Measurements from ENCODE around the gene SIDT1.
"Not testable (repeated sequence)": the region's sequence is repeated elsewhere in the genome, so short reads cannot be mapped to it uniquely, and the experiment has no call there.

SIDT1 gene

DNA sequence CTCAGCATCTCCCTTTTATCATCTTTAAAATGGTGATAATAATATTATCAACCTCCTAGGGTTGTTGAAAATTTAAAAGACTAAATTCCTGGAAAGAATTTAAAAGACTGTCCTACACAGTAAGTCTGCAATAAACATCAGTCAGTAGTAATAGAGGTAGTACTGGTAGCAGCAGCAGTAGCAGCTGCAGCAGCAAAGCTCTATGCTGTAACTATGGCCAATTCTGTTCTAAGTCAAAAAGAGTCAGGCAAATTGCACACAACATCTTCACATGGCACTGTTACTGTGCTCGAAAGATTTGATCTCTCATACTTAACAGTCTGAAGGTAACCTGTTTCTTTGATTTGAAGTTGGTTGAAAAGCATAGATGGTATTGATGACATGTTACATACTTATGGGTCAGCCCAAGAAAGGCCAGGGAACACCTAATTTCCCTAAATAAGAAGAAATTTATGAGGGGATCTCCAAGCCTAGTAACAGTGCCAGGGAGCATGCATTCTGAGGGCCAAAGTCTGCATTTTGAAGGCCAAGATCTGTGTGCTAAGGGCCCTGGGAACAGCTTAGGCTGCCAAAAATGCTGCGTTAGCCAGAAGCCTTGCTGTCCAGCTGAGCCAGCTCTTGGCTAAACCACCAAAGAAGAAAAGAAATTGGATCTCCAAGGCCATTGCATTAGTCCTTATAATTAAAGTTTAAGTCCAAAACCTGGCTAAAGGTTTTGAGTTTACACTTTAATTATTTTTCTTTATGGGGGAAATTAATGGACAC is 68.2 kb downstream of the SIDT1 start:
- DNase-seq: no peak

DNA sequence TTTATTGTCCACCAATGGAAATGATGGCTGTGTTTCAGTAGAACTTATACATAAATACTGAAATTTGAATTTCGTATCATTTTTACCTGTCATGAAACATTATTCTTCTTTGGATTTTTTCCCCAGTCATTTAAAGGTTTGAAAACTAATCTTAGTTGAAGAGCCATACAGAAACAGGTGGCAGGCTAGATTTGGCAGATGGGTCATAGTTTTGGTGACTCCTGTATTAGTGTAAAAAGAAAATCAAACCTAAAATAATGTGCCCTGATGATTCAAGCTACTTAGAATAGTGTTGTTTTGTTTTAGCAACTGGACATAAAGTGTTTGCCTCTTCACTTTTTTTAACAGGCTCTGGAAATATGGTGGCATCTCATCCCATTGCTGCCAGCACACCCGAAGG is 68.9 kb downstream of the SIDT1 start:
- no peak for DNase-seq

DNA sequence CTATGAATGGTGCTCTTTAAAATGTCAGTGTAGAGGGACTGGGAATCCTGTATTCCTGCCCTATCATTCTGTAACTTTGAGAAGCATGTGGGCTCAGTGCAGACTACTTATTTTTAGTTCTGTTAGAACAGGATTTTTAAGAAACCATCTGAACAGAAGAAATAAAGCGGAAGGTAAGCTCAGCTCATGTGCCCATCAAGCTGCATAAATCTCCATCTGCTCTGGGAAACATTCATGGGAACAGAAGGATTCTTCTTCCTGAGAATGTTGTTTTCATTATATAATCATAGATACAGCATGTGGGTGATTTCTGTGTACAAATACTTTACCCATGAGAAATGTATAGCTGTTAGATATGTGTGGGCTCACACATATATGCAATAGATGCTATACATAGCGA is 69.9 kb downstream of the SIDT1 start:
- DNase-seq: no peak

DNA sequence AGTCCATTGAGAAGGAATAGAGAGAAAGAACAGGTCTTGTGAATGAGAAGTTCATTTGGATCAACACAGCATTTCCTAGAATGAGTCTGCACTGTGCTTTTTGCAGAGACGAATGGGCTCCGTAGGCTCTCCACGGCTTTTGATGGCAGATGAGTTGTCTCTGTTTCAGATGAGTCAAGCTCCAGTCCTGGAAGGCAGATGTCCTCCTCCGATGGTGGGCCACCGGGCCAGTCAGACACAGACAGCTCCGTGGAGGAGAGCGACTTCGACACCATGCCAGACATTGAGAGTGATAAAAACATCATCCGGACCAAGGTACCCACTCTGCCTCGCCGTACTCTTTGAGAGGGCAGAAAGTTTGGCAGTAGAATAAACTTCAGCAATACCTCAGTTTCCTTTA is 70.5 kb downstream of the SIDT1 start:
- no peak for DNase-seq

DNA sequence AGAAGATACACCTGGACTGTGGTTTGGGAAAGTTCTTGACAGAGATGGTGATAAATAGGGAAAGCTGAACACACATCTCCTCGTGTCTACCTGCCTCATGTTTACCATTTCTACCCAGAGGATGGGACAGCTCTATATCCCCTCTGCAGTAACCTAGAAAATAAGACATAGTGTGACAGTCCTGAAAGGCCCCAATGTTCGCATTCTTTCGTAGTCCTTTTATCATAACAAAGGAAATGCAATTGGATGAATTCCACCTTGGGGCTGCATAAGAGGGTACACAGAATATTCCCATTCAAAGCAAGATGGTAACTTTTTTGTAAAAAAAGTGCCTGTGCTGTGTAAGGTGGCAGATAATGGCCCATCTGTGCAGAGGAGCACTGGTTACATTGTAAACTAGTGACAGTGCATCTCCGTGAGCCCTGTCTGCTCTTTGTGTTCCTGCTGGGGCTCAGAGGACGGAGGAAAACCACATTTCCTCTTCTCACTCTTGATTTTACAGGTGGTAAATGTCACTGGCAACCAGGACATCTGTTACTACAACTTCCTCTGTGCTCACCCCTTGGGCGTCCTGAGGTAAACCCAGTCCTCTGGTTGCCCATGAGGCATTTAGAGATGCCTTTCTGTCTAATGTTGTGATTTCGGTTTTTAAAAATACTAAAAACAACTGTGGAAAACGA is 74.3 kb downstream of the SIDT1 start:
- no peak for DNase-seq

DNA sequence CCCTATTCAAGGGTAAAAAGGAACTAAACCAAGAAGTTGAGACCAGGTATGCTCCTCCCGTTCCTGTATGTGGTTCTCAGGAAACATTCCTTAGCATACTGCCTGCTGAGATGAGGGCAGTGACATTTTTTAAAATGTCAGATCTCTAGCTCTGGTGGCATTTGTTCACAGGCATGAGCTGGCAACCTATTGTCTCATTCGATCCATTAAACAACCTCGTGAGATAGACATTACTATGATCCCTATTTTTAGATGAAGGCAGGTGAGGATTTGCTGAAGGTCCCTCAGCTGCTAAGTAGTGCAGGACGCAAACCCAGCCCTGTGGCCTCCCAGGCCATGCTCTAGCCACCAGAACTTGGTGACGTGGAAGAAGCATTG is 74.9 kb downstream of the SIDT1 start:
- DNase-seq: no peak

DNA sequence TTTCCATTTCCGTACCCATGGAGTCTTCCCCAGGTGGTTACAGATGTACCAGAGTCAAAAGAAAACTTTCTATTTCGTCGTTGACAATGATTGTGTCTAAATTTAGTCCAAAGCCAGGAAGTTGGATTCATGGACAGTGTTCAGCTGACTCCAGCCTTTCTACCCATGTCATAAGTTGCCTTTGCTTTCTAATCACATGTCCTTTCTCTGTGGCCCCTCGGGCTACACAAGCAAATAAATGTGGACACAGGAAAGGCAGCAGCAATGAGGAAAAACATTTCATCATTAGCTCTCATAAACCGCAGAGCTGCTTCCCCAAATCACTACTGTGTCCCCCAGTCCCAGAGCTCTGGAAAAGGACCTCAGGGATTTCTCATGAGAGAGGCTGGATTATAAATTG is 82.0 kb downstream of the SIDT1 start:
- DNase-seq: no peak

DNA sequence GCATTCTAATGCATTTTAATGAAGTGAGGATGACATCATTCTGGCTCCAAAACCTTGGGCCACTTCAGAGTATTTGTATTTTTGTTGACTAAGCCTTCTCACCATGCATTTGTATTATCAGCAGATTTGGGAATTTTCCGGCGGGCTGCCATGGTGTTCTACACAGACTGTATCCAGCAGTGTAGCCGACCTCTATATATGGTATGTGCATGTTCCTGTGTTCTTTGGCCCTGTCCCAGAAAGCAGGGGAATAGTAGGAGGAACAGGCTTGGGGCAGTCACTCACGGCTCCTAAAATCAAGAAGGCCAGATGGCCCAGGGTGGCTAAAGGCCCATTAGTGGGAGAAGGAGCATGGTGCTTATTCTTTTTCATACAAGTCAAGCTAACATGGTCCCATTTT is 83.6 kb downstream of the SIDT1 start:
- no peak for DNase-seq

DNA sequence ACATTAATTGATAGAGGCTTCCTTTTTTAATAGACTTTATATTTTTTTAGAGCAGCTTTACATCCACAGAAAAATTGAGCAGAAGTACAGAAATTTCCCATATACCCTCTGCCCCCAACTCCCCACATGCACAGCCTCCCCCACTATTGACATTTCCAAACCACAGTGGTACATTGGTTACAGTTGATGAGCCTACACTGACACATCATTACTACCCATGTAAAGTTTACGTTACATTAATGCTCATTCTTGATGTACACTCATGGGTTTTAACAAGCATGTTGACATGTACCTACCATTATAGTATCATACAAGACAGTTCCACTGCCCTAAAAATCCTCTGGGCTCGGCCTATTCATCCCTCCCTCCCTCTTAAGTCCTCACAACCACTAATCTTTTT is 85.4 kb downstream of the SIDT1 start:
- no peak for DNase-seq

DNA sequence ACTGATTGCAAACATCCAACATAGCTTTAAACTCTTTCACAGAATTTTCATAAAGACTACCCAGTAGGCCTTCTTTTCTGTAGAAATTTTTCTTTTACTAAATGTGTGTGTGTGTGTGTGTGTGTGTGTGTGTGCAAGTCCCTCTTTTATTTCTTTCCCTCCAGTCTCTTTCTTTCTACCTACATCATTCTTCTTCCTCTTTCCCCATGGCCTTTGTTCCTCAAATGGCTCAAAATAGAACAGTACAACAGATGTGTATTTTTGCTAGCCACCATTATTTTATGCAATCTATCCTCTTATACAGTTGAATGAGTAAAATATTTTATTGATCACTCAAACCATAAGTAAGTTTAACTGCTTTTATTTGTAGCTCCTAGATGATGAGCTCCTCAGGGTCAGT is 87.7 kb downstream of the SIDT1 start:
- no peak for DNase-seq

DNA sequence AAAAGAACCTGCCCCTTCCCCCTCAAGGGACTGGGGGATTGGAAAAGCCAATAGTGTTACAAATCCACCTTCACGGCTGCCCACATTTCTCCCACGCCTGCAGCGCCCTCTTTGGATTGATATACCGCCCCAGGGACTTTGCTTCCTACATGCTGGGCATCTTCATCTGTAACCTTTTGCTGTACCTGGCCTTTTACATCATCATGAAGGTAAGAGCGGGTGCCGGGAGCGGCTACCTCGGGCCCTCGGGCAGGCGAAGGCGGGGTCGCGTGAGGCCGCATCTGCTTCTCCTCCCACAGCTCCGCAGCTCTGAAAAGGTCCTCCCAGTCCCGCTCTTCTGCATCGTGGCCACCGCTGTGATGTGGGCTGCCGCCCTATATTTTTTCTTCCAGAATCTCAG is 91.0 kb downstream of the SIDT1 start:
- no peak for DNase-seq

DNA sequence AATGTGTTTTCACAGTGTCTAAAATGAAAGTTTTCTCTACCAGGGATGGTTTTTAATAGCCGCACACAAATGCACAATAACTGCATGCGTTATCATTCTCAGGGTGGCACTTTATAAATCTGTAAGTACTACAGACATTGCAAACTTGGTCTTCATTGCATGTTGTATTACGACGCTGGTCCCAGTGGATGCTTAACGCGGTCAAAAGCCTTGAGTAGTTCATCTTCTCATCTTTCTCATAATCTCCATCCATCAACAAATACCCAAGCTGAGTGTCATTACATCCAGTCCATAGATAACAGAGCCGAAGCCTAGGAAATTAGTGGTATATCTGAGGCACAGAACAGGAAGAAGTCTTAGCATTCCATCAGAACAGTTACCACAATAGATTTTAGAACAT is 91.5 kb downstream of the SIDT1 start:
- no peak for DNase-seq

DNA sequence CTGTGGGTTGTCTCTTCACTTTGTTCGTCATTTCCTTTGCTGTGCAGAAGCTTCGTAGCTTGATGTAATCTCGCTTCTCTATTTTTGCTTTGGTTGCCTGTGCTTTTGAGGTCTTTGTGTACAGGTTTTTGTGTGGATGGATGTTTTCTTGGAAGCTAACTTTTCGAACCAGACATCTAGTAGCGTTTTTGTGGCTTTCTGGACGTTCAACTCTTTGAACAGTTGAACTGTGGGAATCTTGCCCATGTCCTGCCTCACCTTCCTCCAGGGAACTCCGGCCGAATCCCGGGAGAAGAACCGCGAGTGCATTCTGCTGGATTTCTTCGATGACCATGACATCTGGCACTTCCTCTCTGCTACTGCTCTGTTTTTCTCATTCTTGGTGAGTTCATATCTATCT is 93.5 kb downstream of the SIDT1 start:
- DNase-seq: no peak

DNA sequence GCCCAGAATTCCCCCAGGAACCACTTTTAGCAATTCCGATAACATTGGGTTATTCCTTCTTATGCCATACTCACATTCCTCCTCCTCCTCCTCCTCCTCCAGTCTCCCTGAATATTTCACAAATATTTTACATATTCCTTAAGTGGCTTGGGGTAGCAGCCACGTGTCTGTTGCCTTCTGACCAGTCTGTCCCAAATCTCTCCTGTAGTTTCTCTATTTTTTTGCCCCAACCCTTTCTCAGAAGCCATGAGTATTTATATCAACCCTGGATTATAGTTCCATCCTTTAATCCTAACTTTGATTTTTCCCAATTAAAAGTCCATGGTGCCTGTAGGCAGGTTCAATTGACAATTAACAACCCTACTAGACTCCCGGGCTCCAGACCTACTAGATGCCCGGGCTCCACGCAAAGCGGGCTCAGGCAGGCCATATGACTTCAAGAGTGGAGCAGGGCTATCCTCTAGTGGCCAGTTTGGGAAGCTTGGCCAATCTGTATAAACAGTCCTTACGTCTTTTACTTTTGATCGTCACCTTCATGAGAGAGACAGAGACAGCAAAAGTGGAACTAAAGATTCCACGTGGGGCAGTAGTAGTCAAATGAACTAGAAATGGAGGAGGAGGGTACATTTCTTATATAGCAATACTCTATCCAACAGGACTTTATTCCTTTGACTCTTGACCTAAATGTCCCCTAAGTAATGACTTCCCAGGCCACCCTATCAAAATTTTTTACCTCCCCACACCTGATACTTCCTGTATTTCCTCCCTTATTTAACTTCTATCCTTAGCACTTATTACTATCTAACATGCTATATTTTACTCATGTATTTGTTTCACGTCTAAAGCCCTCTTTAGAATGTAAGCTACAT is 94.4 kb downstream of the SIDT1 start:
- peak; percentile 71 for DNase-seq

DNA sequence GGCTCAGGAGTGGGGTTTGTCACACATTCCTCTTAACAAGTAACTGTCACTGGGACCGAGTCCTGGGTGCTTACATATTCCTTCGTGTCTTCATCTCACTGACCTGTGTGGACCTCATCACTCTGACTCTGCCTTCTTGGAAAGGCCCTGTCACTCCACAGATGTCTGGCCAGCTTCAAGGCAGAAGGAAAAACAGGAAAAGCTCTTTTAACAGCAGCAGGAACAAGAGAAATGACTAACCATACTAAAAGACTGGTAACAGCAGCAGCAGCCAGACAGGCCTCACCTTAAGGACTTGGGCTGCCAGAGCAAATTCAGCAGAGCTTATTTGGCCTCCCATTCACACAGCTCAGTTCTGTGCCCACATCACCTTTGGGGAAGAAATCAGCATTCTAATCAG is 96.0 kb downstream of the SIDT1 start:
- DNase-seq: no peak

DNA sequence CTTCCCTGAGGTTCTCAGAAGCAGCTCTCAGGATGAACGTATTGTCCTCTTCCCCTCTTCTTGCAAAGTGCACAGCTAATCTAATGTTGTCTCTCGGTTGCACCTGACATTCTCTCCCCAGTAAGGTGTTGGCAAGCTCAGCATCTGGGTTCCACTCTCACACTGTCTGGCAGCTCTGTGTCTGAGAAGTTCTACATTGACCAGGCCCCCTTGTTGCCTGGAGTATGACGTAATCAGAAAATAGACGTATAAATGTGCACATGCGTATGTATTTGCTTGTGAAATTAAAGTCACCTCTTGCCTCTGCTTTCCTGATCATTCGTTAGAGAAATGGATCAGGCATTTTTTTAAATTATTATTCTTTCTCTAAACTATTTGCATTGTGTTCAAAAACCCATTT is 96.4 kb downstream of the SIDT1 start:
- DNase-seq: no peak

DNA sequence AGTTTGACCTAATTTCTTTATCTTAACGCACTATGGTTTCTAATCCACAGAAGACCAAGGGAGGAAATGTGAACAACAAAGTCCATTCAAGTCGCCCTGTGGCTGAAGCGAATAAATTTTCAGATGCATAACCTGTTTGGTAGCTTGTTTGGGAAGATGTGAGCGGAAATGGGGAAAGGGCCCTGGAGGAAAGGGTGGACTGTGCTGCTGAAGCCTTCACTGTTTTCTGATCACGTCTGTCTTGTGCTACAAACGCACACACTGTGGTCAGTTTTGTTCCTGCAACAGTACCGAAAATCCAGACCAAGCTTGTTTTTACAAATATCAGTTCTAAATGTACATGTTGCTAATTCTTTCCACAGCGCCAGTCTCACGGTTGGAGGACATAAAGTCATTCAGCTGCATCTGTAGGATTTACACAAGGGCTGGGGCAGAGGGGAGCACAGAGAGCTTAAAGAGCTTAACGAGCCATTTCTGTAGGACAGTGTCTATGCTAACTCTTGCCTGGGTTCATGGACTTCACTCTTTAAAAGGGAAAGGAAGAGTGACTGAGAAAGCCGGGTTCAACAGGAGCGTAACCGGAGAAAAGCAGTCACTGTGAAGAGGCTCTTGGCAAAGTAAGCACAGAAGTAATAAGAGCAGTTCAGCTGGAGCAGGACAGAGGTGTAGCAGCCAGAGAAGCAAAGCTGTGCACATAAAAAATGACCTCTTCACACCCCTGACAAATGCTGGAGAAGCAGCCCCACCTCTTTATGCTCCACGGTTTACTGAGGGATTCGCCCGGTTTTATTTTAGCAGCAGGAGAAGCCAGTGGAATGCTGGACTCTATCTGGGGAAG is 97.4 kb downstream of the SIDT1 start:
- DNase-seq: no peak

DNA sequence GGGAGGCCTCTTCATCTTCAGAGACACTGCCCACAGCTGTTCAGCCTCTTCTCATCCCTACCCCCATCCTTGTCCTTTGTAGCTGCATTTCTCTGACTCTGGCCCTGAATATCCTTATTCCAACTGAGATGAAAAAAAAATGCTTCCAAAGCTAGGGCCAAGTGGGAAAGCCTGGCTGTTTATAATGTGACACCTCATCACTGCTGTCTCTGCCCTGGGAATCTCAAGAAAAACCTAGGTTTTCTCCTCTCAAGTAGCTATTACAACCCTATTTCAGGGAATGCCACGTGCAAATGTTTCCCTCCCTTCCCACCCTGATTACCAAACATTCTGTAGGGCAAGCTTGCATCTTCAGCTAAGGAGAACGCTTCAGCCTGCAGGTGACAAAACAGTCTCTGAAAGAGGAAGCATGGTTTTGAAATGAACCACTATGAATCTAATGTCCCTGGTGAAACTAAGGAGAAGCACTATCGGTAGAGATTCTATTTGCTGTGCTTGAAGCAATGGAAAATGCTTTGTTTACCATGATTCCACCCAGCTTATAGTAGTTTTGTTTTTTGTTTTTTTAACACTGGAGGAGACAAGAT is 98.7 kb downstream of the SIDT1 start:
- no peak for DNase-seq

DNA sequence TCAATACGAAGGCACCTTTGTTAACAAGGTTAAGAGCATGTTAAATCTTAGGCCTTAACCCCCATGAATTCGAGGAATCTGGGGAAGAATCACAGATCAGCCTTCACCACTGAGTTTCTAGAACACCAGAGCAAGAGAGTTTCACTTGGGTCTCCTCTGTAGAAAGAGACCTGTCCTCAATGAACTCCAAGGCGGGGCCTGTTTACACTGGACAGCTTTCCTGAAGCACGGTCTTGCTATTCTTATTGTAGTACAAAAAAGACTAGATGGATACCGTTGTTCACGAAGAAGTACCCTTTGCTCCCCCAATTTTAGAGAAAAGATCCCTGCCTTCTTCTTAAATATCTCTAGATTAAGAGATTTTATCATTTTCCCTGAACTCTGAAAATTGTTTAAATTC is 99.2 kb downstream of the SIDT1 start:
- no peak for DNase-seq

DNA sequence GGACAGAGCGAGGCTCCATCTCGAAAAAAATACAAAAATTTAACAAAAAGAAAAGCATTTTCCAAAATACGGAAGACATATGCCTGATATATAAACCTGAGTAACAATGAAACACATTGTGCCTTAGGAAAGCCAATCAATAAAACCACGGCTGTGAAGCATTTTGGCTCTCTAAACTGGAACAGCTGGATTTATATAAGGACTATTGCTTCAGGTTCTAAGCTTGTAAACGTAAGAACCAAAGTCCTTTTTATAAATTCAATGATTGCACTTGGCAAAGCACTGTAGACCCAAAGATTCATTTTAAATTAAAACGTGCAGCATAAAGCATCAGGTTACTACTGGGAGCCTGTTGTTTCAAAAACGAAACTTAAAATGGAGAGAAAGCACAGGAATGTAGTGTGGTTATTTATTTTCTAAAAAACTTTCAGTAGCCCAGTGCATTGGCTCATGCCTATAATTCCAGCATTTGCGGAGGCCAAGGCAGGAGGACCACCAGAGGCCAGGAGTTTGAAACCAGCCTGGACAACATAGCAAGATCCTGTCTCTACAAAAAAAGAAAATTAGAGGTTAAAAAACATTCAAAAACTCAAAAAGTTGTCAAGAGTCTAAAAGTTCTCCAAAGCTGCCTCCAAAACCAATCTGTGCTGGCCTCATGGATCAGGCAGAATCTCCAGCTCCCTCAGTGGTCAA is 102.6 kb downstream of the SIDT1 start:
- DNase-seq: no peak

DNA sequence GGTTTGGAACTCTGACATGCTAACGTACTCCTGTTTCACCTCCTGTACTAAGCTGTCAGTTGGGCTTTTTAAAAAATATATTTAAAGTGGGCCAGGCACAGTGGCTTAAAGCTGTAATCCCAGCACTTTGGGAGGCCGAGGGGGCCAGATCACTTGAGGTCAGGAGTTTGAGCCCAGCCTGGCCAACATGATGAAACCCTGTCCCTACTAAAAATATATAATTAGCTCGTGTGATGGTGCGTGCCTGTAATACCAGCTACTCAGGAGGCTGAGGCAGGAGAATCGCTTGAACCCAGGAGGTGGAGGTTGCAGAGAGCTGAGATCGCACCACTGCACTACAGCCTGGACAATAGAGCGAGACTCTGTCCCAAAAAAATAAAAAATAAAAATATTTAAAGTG is 103.7 kb downstream of the SIDT1 start:
- not testable (repeated sequence) for DNase-seq

DNA sequence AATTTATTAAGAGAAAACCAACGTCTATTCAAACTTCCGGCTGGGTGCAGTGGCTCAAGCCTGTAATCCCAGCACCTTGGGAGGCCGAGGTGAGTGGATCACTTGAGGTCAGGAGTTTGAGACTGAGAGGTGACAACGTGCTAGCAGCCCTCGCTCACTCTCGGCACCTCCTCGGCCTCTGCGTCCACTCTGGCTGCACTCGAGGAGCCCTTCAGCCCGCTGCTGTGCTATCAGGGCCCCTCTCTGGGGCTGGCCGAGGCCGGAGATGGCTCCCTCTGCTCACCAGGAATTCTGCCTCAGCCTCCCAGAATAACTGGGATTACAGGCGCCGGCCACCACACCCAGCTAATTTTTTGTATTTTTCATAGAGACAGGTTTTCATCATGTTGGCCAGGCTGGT is 105.4 kb downstream of the SIDT1 start:
- DNase-seq: no peak
